GM12874 (cell line): Measurements from ENCODE around the gene ARGFX.

Source experiments
- TF ChIP-seq, protein P1 (sequence below): IDR thresholded peaks from 2 replicates; pipeline ENCODE4 v1.5.1; 2011; ENCODE audit warnings: low read depth, mild to moderate bottlenecking, control low read depth, low read length, moderate library complexity; ENCODE audit not compliant: insufficient read depth

The ARGFX gene

DNA sequence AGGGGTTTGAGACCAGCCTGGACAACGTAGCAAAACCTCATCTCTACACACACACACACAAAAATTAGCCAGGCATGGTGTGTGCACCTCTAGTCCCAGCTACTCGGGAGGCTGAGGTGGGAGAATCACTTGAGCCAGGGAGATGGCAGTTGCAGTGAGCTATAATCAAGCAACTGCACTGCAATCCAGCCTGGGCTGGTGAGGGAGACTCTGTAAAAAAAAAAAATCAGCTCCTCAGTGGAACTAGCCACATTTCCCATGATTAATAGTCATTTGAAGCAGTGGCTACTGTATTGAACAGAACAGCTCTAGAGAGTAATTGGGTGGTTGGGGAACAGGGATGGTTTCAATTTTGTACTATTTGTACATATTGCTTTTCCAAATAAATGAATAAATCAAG lies 13.9 kb downstream of the ARGFX start:
- TF ChIP-seq, protein P1, sequence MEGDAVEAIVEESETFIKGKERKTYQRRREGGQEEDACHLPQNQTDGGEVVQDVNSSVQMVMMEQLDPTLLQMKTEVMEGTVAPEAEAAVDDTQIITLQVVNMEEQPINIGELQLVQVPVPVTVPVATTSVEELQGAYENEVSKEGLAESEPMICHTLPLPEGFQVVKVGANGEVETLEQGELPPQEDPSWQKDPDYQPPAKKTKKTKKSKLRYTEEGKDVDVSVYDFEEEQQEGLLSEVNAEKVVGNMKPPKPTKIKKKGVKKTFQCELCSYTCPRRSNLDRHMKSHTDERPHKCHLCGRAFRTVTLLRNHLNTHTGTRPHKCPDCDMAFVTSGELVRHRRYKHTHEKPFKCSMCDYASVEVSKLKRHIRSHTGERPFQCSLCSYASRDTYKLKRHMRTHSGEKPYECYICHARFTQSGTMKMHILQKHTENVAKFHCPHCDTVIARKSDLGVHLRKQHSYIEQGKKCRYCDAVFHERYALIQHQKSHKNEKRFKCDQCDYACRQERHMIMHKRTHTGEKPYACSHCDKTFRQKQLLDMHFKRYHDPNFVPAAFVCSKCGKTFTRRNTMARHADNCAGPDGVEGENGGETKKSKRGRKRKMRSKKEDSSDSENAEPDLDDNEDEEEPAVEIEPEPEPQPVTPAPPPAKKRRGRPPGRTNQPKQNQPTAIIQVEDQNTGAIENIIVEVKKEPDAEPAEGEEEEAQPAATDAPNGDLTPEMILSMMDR = no peak

DNA sequence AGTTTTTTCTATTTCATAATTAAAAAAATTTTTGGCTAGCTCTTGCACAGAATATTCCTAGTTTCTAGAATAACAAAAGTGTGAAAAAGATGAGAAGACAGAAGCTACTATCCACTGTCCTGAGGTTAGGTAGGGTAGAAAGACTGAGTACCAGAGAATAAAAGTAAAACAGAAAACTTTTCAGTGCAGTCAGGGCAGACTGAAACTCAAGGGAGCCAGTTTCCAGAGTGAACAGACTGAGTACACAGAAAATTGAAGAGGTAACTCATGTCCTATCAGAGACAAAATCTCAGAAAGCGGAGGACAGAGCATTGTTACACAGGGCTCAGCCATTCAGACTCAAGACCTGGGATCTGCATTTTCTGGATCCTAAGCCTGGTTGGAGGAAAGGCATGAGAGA lies 16.7 kb downstream of the ARGFX start:
- TF ChIP-seq, protein P1 = no peak

DNA sequence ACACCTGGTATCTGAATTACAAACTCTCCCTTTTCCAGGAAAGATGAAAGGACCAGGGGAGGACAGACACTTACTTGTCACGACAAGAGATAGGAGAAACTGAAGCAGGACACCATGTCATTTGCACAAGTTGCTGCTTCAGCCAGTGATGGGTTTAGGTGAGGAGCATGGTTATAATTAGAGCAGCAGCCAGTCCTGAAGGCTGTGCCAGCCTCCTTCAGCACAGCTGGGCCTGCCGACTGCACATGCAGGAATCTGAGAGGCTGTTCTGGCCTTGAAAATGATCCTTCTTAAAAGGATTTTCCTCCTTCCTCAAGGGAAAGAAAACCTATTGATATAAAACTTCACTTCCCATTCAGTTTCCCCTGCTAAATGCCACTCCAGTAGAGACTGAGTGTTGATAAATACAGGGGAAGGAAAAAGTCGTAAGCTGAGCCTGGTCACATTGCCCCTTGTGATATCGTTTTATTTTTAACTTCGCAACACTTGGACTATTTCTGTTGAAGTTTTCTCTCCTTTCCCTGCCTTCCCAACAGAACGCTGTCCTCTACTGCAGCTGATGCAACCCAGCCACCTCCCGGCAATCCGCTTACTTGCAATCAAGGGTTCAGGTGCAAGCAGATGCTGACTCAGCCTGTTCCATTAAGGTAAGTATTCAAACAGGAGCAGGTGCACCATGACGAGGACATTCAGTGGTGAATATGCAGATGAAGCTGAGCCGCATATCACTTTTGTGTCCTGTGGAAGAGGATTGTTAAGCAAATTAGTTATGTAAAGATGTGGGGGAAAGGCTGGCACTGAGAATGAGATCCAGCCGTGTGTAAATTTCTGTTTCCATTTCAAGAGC lies 25.3 kb downstream of the ARGFX start, which contains the start of gene FBXO40:
FBXO40 (plus strand) TSS at position 524 of the 847 bp plus-strand sequence. CDS start 27,197 bp downstream, outside the sequence.
- TF ChIP-seq, protein P1 = no peak

DNA sequence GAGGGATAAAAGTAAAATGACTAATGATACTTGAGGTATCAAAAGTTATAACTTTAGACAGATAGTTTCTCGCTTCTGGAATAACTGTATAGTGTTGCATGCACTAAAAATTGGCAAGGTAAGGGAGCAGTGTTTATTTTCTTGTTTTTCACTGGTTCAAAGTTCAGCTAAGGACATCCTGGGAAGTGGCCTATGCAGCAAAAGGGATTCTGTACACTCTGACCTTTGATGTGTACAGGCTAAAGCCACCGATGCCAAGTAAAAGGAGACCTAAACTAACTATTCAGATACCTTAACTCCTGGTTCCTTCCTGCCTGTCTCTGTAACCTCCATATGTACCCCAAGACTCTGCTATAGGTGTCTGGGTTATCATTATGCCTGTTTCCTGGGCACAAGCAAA lies 27.1 kb downstream of the ARGFX start:
- TF ChIP-seq, protein P1 = no peak

DNA sequence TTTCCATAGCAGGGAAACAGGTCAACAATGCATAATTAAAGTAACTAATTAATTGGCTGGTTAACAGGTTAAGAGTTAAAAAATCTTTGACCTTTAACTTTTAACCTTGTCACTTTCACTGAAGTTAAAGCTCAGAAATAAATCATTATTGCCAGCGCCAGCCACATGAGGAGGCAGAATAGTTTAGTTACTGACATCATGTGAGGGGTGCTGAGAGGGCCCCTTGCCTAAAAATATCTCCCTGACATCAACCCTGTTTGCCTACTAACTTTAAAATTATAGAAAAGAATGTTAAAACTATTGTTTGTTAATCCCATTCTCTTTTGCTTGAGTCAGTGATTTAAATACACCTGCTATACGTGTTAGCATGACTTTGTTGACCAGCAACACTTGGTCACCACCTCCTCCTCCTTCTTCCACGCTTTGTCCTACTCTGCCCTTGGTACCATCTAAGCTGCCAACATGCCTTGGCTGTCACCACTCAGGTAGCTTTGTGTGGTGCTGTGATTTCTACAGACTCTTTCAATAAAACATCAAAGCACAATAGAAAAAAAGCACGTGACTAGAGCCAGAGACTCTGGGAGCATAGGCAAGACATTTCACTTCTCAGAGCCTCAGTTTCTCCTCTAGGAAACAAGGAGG lies 28.1 kb downstream of the ARGFX start:
- TF ChIP-seq, protein P1 = no peak

DNA sequence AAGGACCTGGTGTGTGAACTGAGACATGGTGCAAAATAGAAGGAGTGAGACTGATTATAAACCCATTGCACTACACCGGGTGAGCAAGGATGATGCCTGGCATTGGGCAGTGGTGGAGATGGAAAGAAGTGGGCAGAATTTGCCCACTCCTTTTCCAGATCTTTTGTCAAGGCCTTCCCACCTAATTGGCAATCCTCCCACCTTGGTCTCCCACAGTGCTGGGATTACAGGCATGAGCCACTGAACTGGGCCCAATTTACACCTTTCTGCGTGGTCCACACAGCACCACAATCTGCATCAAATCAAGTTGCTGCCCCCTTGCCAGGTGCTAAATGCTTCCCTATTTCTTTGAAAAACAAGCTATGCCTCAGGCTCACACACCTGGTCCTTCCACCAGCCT lies 30.8 kb downstream of the ARGFX start:
- TF ChIP-seq, protein P1 = no peak

DNA sequence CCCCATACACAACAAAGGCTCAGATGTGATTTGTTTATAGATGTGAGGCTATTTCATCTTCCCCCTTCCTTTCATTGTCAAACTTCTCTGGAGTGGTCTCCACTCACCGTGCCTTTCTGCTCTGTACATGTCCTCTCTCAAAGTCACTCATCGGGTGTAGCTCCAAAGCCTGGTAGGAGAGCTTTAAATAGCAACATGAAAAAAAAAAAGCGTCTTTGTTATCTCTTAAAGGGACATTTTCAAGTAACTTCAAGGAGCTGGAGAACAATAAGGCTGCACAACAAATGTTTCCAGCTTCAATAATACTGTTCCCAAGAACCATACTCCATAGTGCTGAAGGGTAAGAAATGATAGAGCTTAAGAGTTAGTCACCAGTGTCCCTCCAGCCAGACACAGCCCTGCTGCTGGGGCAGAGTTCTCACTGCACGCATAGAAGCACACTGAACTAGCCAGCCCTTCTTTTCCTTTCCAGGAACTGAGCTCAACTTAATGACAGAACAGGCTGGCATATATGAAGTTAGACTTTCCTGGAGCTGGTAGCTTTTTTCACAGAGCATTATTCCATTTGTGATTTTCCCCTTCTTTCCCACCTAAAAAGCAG lies 33.6 kb downstream of the ARGFX start:
- TF ChIP-seq, protein P1 = no peak
